GM10248 (cell line): ENCODE results near the gene CLDN18.

ENCODE experiments used
- CTCF ChIA-PET: fragments of 300-600 bp; sonication (Branson Sonifier 250); formaldehyde crosslinking; extraction: SDS; loops from one replicate; lab custom pipeline; 2021; ENCODE audit warnings: antibody characterized with exemption; lab: Yijun Ruan, JAX
- POLR2A ChIA-PET: fragments of 350-650 bp; sonication (Branson Sonifier 250); formaldehyde crosslinking; extraction: SDS; loops from one replicate; lab custom pipeline; 2020; ENCODE audit warnings: antibody characterized with exemption; lab: Yijun Ruan, JAX
- DNase-seq: peaks from one replicate; pipeline ENCODE4 v3.0.0; 2012; ENCODE audit errors: extremely low spot score
- TF ChIP-seq, protein P1 (sequence below): IDR thresholded peaks from 2 replicates; pipeline ENCODE4 v1.5.1; 2012; ENCODE audit warnings: mild to moderate bottlenecking, low read depth; ENCODE audit errors: extremely low read depth, missing control alignments, control extremely low read depth

CLDN18 gene

DNA sequence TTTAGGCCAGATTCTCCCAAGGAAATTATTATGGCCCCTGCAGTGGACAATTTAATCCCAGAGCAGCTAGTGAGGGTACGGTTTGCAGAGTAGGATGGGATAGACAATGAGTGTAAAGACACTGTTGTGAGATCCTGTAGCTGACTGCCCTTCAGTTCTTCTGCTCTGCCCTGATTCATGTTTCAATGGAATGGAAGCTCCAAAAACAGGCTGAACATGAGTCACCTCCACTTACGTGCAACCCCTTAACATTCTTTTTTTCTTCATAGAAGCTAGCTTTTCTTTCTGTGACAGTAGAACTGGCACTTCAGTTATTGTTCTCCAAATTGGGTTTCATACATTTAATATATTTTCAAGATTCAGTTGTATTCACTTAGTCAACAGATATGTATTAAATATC, 32.1 kb downstream of the CLDN18 start:
- DNase-seq = no peak
- POLR2A ChIA-PET = no interaction called here
- CTCF ChIA-PET = interaction anchor here (1.2 to 3.0 kb wide), 5 partner anchors 9 to 23 kb away, joined by 3 to 23 read pairs (median 5); no protein-coding TSS in a partner anchor
- TF ChIP-seq, protein P1, sequence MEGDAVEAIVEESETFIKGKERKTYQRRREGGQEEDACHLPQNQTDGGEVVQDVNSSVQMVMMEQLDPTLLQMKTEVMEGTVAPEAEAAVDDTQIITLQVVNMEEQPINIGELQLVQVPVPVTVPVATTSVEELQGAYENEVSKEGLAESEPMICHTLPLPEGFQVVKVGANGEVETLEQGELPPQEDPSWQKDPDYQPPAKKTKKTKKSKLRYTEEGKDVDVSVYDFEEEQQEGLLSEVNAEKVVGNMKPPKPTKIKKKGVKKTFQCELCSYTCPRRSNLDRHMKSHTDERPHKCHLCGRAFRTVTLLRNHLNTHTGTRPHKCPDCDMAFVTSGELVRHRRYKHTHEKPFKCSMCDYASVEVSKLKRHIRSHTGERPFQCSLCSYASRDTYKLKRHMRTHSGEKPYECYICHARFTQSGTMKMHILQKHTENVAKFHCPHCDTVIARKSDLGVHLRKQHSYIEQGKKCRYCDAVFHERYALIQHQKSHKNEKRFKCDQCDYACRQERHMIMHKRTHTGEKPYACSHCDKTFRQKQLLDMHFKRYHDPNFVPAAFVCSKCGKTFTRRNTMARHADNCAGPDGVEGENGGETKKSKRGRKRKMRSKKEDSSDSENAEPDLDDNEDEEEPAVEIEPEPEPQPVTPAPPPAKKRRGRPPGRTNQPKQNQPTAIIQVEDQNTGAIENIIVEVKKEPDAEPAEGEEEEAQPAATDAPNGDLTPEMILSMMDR = no peak

DNA sequence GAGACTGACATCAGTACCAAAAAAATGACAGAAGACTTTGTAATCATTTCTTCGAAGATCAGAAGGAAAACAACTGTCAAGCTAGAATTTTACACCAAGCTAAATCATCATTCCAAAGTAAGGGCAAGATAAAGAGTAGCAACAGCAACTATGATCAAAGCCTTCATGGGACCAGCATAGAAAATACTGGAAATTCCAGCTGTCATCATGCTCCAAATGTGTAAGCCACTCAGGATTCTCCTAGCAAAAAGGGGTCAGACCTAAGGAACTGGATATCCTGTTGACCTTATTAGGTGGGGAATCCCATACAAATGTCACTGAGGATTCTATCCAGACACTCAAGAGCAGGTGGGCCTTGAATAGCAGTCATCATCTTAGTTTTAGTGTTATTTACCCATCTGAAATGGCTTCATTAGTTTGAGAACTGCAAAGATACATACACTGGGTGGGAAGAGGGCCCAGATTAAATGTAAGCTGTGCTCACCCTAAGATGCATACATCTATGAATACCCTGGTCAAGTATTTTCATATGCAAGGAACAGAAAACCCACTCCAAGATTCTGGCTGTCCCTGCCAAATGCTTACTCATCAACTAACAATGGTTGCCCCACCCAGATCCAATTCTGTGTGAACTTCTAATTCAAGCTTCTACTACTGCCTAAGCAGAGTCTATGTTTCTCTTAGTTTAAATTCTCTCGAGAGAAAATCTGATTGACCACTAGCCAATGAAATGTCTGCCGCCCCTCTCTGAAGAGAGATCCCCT, 33.5 kb downstream of the CLDN18 start:
- no peak for DNase-seq
- ChIA-PET POLR2A (no interaction called here), CTCF (interaction anchor here (1.1 to 5.1 kb wide), 7 partner anchors 9 to 26 kb away, joined by 3 to 44 read pairs (median 6); no protein-coding TSS in a partner anchor)
- TF ChIP-seq, protein P1 = no peak

DNA sequence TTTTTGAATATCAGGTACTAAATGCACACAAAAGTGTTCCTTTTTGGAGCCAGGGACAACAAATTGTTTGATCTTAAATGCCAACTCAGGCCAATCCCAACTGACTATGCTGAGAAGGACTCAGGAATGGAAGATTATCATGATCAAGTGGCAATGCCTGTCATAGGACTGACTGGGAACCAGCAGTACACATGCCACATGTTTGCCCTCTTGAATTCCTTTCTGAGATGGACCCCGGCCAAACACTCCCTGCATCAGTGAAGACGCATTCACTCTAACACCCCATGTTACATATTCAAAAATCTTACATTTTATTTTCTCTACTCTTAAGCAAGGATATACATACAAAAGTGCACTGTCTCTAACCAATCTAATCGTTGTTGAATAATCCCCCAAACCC, 36.1 kb downstream of the CLDN18 start:
- no peak for DNase-seq
- TF ChIP-seq, protein P1 = no peak
- CTCF ChIA-PET = interaction anchor here (1.9 to 5.1 kb wide), 3 partner anchors 13 to 99 kb away, joined by 5 to 44 read pairs (median 7); no protein-coding TSS in a partner anchor
- POLR2A ChIA-PET = no interaction called here

DNA sequence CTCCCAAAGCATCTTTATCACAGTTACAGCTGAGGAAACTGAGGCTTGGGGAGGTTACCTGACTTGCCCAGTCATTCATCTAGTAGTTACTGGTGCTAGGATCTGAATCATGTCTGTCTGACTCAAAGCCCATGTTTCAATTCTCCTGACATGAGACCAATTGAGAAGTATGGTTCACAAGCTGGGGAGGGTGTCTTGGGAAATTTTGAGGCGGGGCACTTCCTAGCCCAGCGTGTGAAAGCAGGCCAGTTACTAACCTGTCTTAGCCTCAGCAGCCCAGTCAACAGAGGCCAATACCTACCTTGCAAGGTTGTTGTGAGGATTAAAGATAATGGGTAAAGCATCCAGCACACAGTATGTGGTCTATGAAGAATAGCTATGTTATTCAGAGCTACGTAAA, 37.0 kb downstream of the CLDN18 start:
- CTCF ChIA-PET = interaction anchor here (0.9 to 5.1 kb wide), 8 partner anchors 9 to 941 kb away, joined by 3 to 44 read pairs (median 6); no protein-coding TSS in a partner anchor
- TF ChIP-seq, protein P1 = no peak
- POLR2A ChIA-PET = no interaction called here
- no peak for DNase-seq

DNA sequence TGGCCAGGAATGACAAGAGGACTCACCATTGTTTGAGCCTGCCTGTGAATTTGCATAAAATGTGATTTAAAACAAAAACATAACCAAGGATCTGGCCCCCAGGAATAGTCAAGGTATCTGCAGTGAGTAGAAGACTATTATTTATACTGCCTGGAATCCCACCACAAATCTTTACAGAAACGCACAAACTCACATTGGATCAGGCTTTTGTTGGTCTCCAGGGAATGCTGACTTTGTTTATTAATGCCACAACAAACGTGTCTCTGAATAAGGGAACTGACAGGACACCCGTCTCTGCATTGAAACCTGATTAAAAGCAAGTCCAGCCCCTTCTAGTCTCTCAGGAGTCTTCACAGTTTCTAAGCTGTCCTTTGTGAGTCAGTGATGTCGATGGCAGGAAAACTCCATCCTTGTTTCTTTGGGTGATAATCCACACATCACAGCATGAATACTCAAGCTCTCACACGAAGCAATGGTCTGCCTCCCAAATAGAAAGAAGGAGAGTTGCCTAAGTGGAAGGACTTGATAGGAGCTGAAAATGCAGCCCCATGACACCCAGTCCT, 37.7 kb downstream of the CLDN18 start:
- ChIA-PET CTCF (interaction anchor here (0.7 to 5.1 kb wide), 10 partner anchors 8 to 942 kb away, joined by 3 to 44 read pairs (median 4); no protein-coding TSS in a partner anchor), POLR2A (no interaction called here)
- TF ChIP-seq, protein P1 = no peak
- no peak for DNase-seq

DNA sequence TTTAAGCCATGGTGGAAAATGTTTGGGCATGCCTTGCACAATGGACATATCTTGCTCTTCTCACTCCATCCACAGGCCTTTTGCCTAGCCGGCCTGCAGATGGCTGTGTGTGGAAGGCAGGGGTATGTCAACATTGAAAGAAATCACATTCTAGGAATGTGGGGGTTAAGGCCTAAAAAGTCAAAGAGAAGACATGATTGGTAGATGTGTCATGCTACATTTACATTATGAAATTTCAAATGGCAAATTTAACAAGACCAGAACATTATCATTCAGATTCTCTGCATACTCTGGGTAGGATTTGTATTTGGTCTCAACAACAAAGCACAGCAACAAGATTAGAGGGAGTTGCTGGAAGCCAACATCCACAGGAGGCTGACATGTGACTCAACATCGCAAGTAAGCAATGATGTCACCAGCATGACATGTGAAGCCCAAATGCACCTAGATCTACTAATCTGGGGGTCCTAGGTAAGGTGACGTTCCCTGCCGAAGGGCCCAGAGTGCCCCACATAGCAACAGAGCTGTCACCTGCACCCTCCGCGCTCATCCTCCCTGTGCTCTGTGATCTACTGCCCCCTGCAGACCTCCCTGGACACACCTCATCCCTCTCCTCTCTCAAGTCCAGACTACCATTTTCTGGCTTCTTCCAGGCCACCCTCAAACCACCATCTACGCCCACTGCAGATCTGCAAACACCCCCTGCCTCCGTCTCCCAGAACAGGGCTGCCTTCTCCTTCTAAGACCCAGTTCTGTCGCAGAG, 39.4 kb downstream of the CLDN18 start:
- POLR2A ChIA-PET = no interaction called here
- CTCF ChIA-PET = interaction anchor here (1.0 to 1.9 kb wide), 6 partner anchors 10 to 939 kb away, joined by 3 to 6 read pairs (median 4); no protein-coding TSS in a partner anchor
- TF ChIP-seq, protein P1 = no peak
- no peak for DNase-seq
